HEK293T (cell line): ENCODE measurements around the gene KIAA1217.

Source experiments
- CTCF ChIA-PET: fragments of 350-600 bp; formaldehyde crosslinking; extraction: SDS; loops from one replicate; lab custom pipeline; 2021; ENCODE audit warnings: antibody characterized with exemption, inconsistent platforms; lab: Yijun Ruan, JAX
- POLR2A ChIA-PET: fragments of 350-600 bp; formaldehyde crosslinking; extraction: SDS; loops from one replicate; lab custom pipeline; 2020; ENCODE audit warnings: antibody characterized with exemption, inconsistent platforms; lab: Yijun Ruan, JAX
- DNase-seq: peaks from one replicate; pipeline ENCODE4 v3.0.0; 2012; ENCODE audit warnings: mixed read lengths; ENCODE audit errors: extremely low spot score
- ARNT ChIP-seq: fragments of 450-650 bp; IDR thresholded peaks from 2 replicates; pipeline ENCODE4 v1.6.1; 2017; ENCODE audit warnings: mild to moderate bottlenecking
- BHLHE40 ChIP-seq: fragments of 450-650 bp; IDR thresholded peaks from 2 replicates; pipeline ENCODE4 v1.6.1; 2016; ENCODE audit warnings: mild to moderate bottlenecking, moderate library complexity, borderline replicate concordance
- CTBP1 ChIP-seq: fragments of 450-650 bp; IDR thresholded peaks from 2 replicates; pipeline ENCODE4 v1.6.1; 2016; ENCODE audit warnings: borderline replicate concordance
- ELF4 ChIP-seq: fragments of 450-650 bp; IDR thresholded peaks from 2 replicates; pipeline ENCODE4 v1.6.1; 2017; ENCODE audit warnings: antibody characterized with exemption
- FOXA1 ChIP-seq: fragments of 450-650 bp; IDR thresholded peaks from 2 replicates; pipeline ENCODE4 v1.6.1; 2016; ENCODE audit warnings: mild to moderate bottlenecking
- FOXK2 ChIP-seq: fragments of 450-650 bp; IDR thresholded peaks from 2 replicates; pipeline ENCODE4 v1.6.1; 2016; ENCODE audit warnings: mild to moderate bottlenecking
- FOXM1 ChIP-seq: fragments of 450-650 bp; IDR thresholded peaks from 2 replicates; pipeline ENCODE4 v1.6.1; 2017; ENCODE audit warnings: mild to moderate bottlenecking, borderline replicate concordance
- HDGF ChIP-seq: fragments of 450-650 bp; IDR thresholded peaks from 2 replicates; pipeline ENCODE4 v1.6.1; 2017; ENCODE audit warnings: antibody characterized with exemption, borderline replicate concordance
- L3MBTL2 ChIP-seq: fragments of 450-650 bp; conservative IDR thresholded peaks from 2 replicates; pipeline ENCODE4 v1.6.1; 2016; ENCODE audit warnings: mild to moderate bottlenecking
- LEF1 ChIP-seq: fragments of 450-650 bp; IDR thresholded peaks from 2 replicates; pipeline ENCODE4 v1.6.1; 2017; ENCODE audit warnings: mild to moderate bottlenecking, borderline replicate concordance
- NFRKB ChIP-seq: fragments of 450-650 bp; IDR thresholded peaks from 2 replicates; pipeline ENCODE4 v1.6.1; 2016; ENCODE audit warnings: mild to moderate bottlenecking, moderate library complexity
- SP1 ChIP-seq: fragments of 450-650 bp; IDR thresholded peaks from 2 replicates; pipeline ENCODE4 v1.6.1; 2017
- SUZ12 ChIP-seq: fragments of 450-650 bp; IDR thresholded peaks from 2 replicates; pipeline ENCODE4 v1.6.1; 2016; ENCODE audit warnings: mild to moderate bottlenecking
- TARDBP ChIP-seq: fragments of 450-650 bp; IDR thresholded peaks from 2 replicates; pipeline ENCODE4 v1.6.1; 2016
- ZNF384 ChIP-seq: fragments of 450-650 bp; IDR thresholded peaks from 2 replicates; pipeline ENCODE4 v1.6.1; 2016
- TF ChIP-seq, protein P1 (sequence below): fragments of 450-650 bp; IDR thresholded peaks from 2 replicates; pipeline ENCODE4 v1.6.1; 2016

The KIAA1217 gene

GRCh38 chr10:24206334-24206733, 2.6 kb upstream of the KIAA1217 start:
- no peak for TF ChIP-seq L3MBTL2
- TF ChIP-seq TARDBP, result no peak
- TF ChIP-seq ARNT, result no peak
- TF ChIP-seq LEF1, result no peak
- TF ChIP-seq, protein P1, sequence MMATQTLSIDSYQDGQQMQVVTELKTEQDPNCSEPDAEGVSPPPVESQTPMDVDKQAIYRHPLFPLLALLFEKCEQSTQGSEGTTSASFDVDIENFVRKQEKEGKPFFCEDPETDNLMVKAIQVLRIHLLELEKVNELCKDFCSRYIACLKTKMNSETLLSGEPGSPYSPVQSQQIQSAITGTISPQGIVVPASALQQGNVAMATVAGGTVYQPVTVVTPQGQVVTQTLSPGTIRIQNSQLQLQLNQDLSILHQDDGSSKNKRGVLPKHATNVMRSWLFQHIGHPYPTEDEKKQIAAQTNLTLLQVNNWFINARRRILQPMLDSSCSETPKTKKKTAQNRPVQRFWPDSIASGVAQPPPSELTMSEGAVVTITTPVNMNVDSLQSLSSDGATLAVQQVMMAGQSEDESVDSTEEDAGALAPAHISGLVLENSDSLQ, result no peak
- no peak for TF ChIP-seq NFRKB
- no peak for TF ChIP-seq ELF4
- TF ChIP-seq FOXM1, result no peak
- TF ChIP-seq ZNF384, result no peak
- TF ChIP-seq FOXA1, result no peak
- no peak for TF ChIP-seq HDGF
- DNase-seq, result no peak
- CTCF ChIA-PET, result no interaction called here
- POLR2A ChIA-PET, result no interaction called here

GRCh38 chr10:24206926-24207325, 2.0 kb upstream of the KIAA1217 start:
- TF ChIP-seq NFRKB (no peak), ARNT (no peak), SP1 (no peak), L3MBTL2 (no peak), TARDBP (no peak), BHLHE40 (no peak)
- DNase-seq, result no peak
- POLR2A ChIA-PET, result no interaction called here
- CTCF ChIA-PET, result no interaction called here

GRCh38 chr10:24207341-24207740, 1.6 kb upstream of the KIAA1217 start:
- CTCF ChIA-PET, result no interaction called here

GRCh38 chr10:24207781-24208611, 942 bp upstream of the KIAA1217 start:
- TF ChIP-seq ZNF384 (peak; percentile 60), FOXM1 (no peak)
- CTCF ChIA-PET, result no interaction called here
- DNase-seq, result no peak
- POLR2A ChIA-PET, result no interaction called here

More at GRCh38 chr10:24207341-24207740, 1.6 kb upstream of the KIAA1217 start:
- POLR2A ChIA-PET, result no interaction called here
- TF ChIP-seq L3MBTL2 (no peak), BHLHE40 (no peak), FOXK2 (no peak), NFRKB (no peak), ELF4 (no peak), SUZ12 (no peak), CTBP1 (no peak), ARNT (no peak), ZNF384 (no peak), SP1 (no peak), TARDBP (no peak), LEF1 (no peak), HDGF (no peak), FOXM1 (no peak), FOXA1 (no peak)
- TF ChIP-seq, protein P1, result no peak
- no peak for DNase-seq

DNA sequence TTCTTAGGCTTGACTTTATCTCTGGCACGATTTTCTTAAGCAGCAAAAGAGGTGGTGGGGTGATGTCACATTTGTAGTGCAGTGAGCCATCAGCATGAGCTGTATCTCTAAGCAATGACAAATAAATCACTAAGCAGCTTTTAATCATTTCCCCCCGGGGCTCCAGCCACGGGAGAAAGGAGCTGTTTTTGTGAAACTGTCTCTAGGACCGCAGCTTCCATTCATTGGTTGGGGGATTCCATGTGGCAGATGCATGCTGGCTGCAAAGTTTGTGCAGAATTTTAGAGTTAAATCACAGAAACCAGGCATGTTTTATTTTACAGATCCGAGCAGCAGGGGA, 464 bp downstream of the KIAA1217 start:
- CTCF ChIA-PET, result no interaction called here

GRCh38 chr10:24209946-24210491, 1.1 kb downstream of the KIAA1217 start:
- TF ChIP-seq BHLHE40, result no peak
- no peak for TF ChIP-seq HDGF
- TF ChIP-seq ELF4, result no peak
- TF ChIP-seq L3MBTL2, result no peak
- no peak for TF ChIP-seq SUZ12
- TF ChIP-seq FOXM1, result no peak
- no peak for TF ChIP-seq NFRKB
- no peak for TF ChIP-seq CTBP1
- no peak for TF ChIP-seq FOXK2
- TF ChIP-seq FOXA1, result no peak
- no peak for TF ChIP-seq LEF1
- TF ChIP-seq, protein P1, result no peak
- TF ChIP-seq ARNT, result no peak
- TF ChIP-seq ZNF384, result no peak
- no peak for TF ChIP-seq TARDBP
- TF ChIP-seq SP1, result no peak
- POLR2A ChIA-PET, result interaction anchor here (0.6 to 1.4 kb wide), 3 partner anchors 8 to 21 kb away, joined by 3 to 4 read pairs (median 3); no protein-coding TSS in a partner anchor
- CTCF ChIA-PET, result no interaction called here
- no peak for DNase-seq

More for the DNA sequence above, 464 bp downstream of the KIAA1217 start:
- POLR2A ChIA-PET, result interaction anchor here (0.7 to 1.4 kb wide), 4 partner anchors 9 to 167 kb away, joined by 3 read pairs; no protein-coding TSS in a partner anchor
- TF ChIP-seq, protein P1, result peak; percentile 22; the same call in 1 of the 2 replicates
- TF ChIP-seq SUZ12, result no peak
- DNase-seq, result peak; percentile 19
